Measurements from ENCODE around the gene SPTB.

GRCh38 chr14:64875350-64875749, 4.4 kb downstream of the SPTB start:
- TF ChIP-seq ELF4 (IDR thresholded peaks at IDR 0.05) = no peak
- TF ChIP-seq SP1 (IDR thresholded peaks at IDR 0.05) = no peak
- no peak for TF ChIP-seq PKNOX1 (IDR thresholded peaks at IDR 0.05)
- no peak for TF ChIP-seq HDGF (IDR thresholded peaks at IDR 0.05; ENCODE audit: borderline replicate concordance)
- no peak for TF ChIP-seq TARDBP (IDR thresholded peaks at IDR 0.05)
- no peak for TF ChIP-seq SUZ12 (IDR thresholded peaks at IDR 0.05)
- no peak for TF ChIP-seq FOXM1 (IDR thresholded peaks at IDR 0.05; ENCODE audit: borderline replicate concordance)
- TF ChIP-seq L3MBTL2 (conservative IDR thresholded peaks at IDR 0.05) = no peak
- no peak for TF ChIP-seq ZNF384 (IDR thresholded peaks at IDR 0.05)
